Measurements from ENCODE around the gene ARMC9. TPM values are rescaled to one million over a fixed set of nuclear protein-coding genes. Genes with fewer than 3 reads are reported as not detected.

Gene ARMC9
- total RNA-seq, 6 donors from 2014 or later, result 26.7 to 145 (median 61.0) TPM

DNA sequence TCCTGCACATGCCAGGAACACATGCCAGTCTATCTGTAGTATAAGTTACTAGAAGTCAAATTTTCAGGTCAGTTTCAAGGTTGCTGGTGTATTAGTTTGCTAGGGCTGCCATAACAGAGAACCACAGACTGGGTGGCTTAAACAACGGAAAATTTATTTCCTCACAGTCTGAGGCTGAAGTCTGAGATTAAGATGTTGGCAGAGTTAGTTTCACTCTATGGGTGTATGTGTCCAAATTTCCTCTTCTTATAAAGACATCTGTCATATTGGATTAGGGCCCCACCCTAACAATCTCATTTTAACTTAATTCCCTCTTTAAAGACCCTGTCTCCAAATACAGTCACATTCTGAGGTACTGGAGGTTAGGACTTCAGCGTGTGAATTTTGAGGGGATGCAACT is 223.6 kb downstream of the ARMC9 start:
- H3K9me3 ChIP-seq, result no peaks in the 10 kb centered on the region
- DNase-seq, result no peak

DNA sequence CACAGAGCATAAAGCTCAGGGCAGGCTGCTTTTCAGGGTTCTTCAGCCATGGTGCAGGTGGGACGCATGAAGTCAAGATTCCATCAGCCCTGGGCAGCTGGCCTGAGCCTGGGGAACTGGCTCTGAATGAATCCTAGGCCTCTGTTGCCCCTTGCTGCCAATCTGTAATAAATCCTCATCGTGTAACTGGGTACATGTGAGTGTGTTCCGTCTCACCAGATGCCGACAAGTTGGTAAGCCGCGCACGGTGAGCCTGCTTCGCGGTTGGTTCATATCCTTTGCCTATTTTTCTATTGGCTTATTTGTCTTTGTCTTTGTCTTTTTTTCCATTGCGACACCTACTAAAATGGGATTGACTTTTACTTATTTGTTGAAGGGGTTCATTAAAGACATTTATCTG is 224.7 kb downstream of the ARMC9 start:
- DNase-seq, result no peak
- TF ChIP-seq, protein P1, sequence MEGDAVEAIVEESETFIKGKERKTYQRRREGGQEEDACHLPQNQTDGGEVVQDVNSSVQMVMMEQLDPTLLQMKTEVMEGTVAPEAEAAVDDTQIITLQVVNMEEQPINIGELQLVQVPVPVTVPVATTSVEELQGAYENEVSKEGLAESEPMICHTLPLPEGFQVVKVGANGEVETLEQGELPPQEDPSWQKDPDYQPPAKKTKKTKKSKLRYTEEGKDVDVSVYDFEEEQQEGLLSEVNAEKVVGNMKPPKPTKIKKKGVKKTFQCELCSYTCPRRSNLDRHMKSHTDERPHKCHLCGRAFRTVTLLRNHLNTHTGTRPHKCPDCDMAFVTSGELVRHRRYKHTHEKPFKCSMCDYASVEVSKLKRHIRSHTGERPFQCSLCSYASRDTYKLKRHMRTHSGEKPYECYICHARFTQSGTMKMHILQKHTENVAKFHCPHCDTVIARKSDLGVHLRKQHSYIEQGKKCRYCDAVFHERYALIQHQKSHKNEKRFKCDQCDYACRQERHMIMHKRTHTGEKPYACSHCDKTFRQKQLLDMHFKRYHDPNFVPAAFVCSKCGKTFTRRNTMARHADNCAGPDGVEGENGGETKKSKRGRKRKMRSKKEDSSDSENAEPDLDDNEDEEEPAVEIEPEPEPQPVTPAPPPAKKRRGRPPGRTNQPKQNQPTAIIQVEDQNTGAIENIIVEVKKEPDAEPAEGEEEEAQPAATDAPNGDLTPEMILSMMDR (IDR thresholded peaks at IDR 0.05), result no peak
- TF ChIP-seq POLR2A (IDR thresholded peaks at IDR 0.05) (no peak), EP300 (IDR thresholded peaks at IDR 0.05) (no peak), POLR2AphosphoS5 (IDR thresholded peaks at IDR 0.05) (no peak)
- 93 to 98% methylated on average over 10 of the region's 10 CpGs for WGBS, 2 donors

More for the DNA sequence above, 223.6 kb downstream of the ARMC9 start:
- Histone ChIP-seq H3K36me3 (no peaks in the 10 kb centered on the region), H3K4me3 (no peak overlapping the region), H3K4me1 (no peaks in the 10 kb centered on the region), H3K27ac (no peak overlapping the region), H3K27me3 (no peaks in the 10 kb centered on the region)
- no peak for ATAC-seq (ENCODE audit: low FRiP score in 2 of 2)
- no peak for TF ChIP-seq POLR2AphosphoS5 (IDR thresholded peaks at IDR 0.05)
- TF ChIP-seq, protein P1 (IDR thresholded peaks at IDR 0.05), result no peak
- no peak for TF ChIP-seq EP300 (IDR thresholded peaks at IDR 0.05)
- no peak for TF ChIP-seq POLR2A (IDR thresholded peaks at IDR 0.05)
- 70 to 81% methylated on average over 2 of the region's 2 CpGs for WGBS, 2 donors

More for the DNA sequence above, 224.7 kb downstream of the ARMC9 start:
- Histone ChIP-seq H3K36me3 (no peaks in the 10 kb centered on the region), H3K27me3 (no peaks in the 10 kb centered on the region), H3K9me3 (no peaks in the 10 kb centered on the region), H3K4me1 (no peaks in the 10 kb centered on the region), H3K4me3 (no peak overlapping the region), H3K27ac (no peak overlapping the region)
- no peak for ATAC-seq (ENCODE audit: low FRiP score in 2 of 2)

Small RNA genes lying within 50 kb of the gene (small RNA-seq; reads per million reads assigned to genes)
- gene AC018738.1 (0 reads per million in 4 donors), gene MIR4777 (0 reads per million in 4 donors)

Other genes starting within 250 kb of the ARMC9 start
- gene SPATA3, start 202.5 kb upstream of the ARMC9 start, total RNA-seq, result not detected
- gene C2orf72, start 161.1 kb upstream of the ARMC9 start, total RNA-seq, result under 1 TPM in 3 of 6 donors, not detected in 3; 0.37 to 0.84 (median 0.61) TPM
- gene PSMD1, start 141.8 kb upstream of the ARMC9 start, total RNA-seq, result 10 to 100 TPM; 24.6 to 68.1 (median 57.0) TPM
- gene HTR2B, start 73.6 kb upstream of the ARMC9 start, total RNA-seq, result 1 to 10 TPM in 1 of 6 donors, under 1 TPM in 4, not detected in 1; 0.15 to 1.0 (median 0.37) TPM
- gene B3GNT7, start 197.1 kb downstream of the ARMC9 start, total RNA-seq, result 100 to 1,000 TPM in 1 of 6 donors, 10 to 100 TPM in 5; 64.5 to 108 (median 87.2) TPM

All from upper lobe of left lung (tissue), 6 donors.